Measurements from ENCODE around the gene MUC7. TPM values are rescaled to one million over a fixed set of nuclear protein-coding genes. Genes with fewer than 3 reads are reported as not detected.

The MUC7 gene
- total RNA-seq, 4 donors from 2014 or later: not detected

GRCh38 chr4:70504733-70505132 is 32.7 kb downstream of the MUC7 start:
- Histone ChIP-seq H3K27me3 (no peaks in the 10 kb centered on the region), H3K27ac (no peak overlapping the region), H3K4me1 (no peaks in the 10 kb centered on the region), H3K9me3 (no peaks in the 10 kb centered on the region), H3K36me3 (no peaks in the 10 kb centered on the region), H3K4me3 (no peak overlapping the region)
- no peak for DNase-seq
- TF ChIP-seq CTCF (IDR thresholded peaks at IDR 0.05): no peak
- TF ChIP-seq POLR2A (IDR thresholded peaks at IDR 0.05): no peak

- H3K4me1 ChIP-seq: no peaks in the 10 kb centered on the region
- DNase-seq: peak; percentile 31 to 77 (median 67)
- no peaks in the 10 kb centered on the region for H3K36me3 ChIP-seq
- TF ChIP-seq CTCF (IDR thresholded peaks at IDR 0.05): peak; percentile 16 to 78 (median 65)
- no peak for TF ChIP-seq POLR2A (IDR thresholded peaks at IDR 0.05)
- H3K9me3 ChIP-seq: no peaks in the 10 kb centered on the region
- H3K27ac ChIP-seq: no peak overlapping the region
- no peaks in the 10 kb centered on the region for H3K27me3 ChIP-seq
- H3K4me3 ChIP-seq: no peak overlapping the region
Measured at GRCh38 chr4:70505151-70505748, 33.3 kb downstream of the MUC7 start.

GRCh38 chr4:70508801-70509200 is 36.8 kb downstream of the MUC7 start:
- Histone ChIP-seq H3K9me3 (no peaks in the 10 kb centered on the region), H3K36me3 (no peaks in the 10 kb centered on the region), H3K4me1 (no peaks in the 10 kb centered on the region), H3K27me3 (no peaks in the 10 kb centered on the region), H3K27ac (no peak overlapping the region), H3K4me3 (no peak overlapping the region)
- DNase-seq: no peak
- TF ChIP-seq POLR2A (IDR thresholded peaks at IDR 0.05): no peak
- TF ChIP-seq CTCF (IDR thresholded peaks at IDR 0.05): no peak

GRCh38 chr4:70511365-70511764 is 39.4 kb downstream of the MUC7 start:
- H3K9me3 ChIP-seq: no peaks in the 10 kb centered on the region
- H3K36me3 ChIP-seq: no peaks in the 10 kb centered on the region
- no peak overlapping the region for H3K27ac ChIP-seq
- no peaks in the 10 kb centered on the region for H3K4me1 ChIP-seq
- TF ChIP-seq POLR2A (IDR thresholded peaks at IDR 0.05) (no peak), CTCF (IDR thresholded peaks at IDR 0.05) (no peak)
- no peak overlapping the region for H3K4me3 ChIP-seq
- no peak for DNase-seq
- H3K27me3 ChIP-seq: no peaks in the 10 kb centered on the region

GRCh38 chr4:70515367-70516250 is 43.6 kb downstream of the MUC7 start:
- no peaks in the 10 kb centered on the region for H3K27me3 ChIP-seq
- no peaks in the 10 kb centered on the region for H3K4me1 ChIP-seq
- no peak overlapping the region for H3K4me3 ChIP-seq
- H3K9me3 ChIP-seq: no peaks in the 10 kb centered on the region
- TF ChIP-seq POLR2A (IDR thresholded peaks at IDR 0.05) (no peak), CTCF (IDR thresholded peaks at IDR 0.05) (no peak)
- H3K36me3 ChIP-seq: no peaks in the 10 kb centered on the region
- no peak for DNase-seq
- no peak overlapping the region for H3K27ac ChIP-seq

Data from Peyer's patch (tissue), 4 donors.